ENCODE results near the gene ZFYVE28.

Gene ZFYVE28

GRCh38 chr4:2361366-2362265, 56.8 kb downstream of the ZFYVE28 start:
- no peak for DNase-seq (ENCODE audit: extremely low spot score)
- POLR2A ChIA-PET: no interaction called here
- CTCF ChIA-PET: interaction anchor here (1.1 kb wide), 1 partner anchor 58 kb away, joined by 3 read pairs; the partner anchor contains the start of gene CFAP99
- TF ChIP-seq CTCF (IDR thresholded peaks at IDR 0.05; ENCODE audit: control extremely low read depth, extremely low read depth, low read depth, missing control alignments): no peak

- no peak for DNase-seq (ENCODE audit: extremely low spot score)
- no peak for TF ChIP-seq CTCF (IDR thresholded peaks at IDR 0.05; ENCODE audit: control extremely low read depth, extremely low read depth, low read depth, missing control alignments)
- ChIA-PET POLR2A (no interaction called here), CTCF (interaction anchor here (1.1 kb wide), 1 partner anchor 59 kb away, joined by 3 read pairs; the partner anchor contains the start of gene CFAP99)
Measured at GRCh38 chr4:2360396-2360730, 58.1 kb downstream of the ZFYVE28 start.

- ChIA-PET CTCF (interaction anchor here (1.1 kb wide), 1 partner anchor 59 kb away, joined by 3 read pairs; the partner anchor contains the start of gene CFAP99), POLR2A (no interaction called here)
- no peak for DNase-seq (ENCODE audit: extremely low spot score)
- no peak for TF ChIP-seq CTCF (IDR thresholded peaks at IDR 0.05; ENCODE audit: control extremely low read depth, extremely low read depth, low read depth, missing control alignments)
Measured at GRCh38 chr4:2359591-2360395, 58.7 kb downstream of the ZFYVE28 start.

- ChIA-PET CTCF (no interaction called here), POLR2A (no interaction called here)
- no peak for DNase-seq (ENCODE audit: extremely low spot score)
- TF ChIP-seq CTCF (IDR thresholded peaks at IDR 0.05; ENCODE audit: control extremely low read depth, extremely low read depth, low read depth, missing control alignments): no peak
Measured at GRCh38 chr4:2357821-2358745, 60.4 kb downstream of the ZFYVE28 start.

- ChIA-PET CTCF (no interaction called here), POLR2A (no interaction called here)
- no peak for DNase-seq (ENCODE audit: extremely low spot score)
- no peak for TF ChIP-seq CTCF (IDR thresholded peaks at IDR 0.05; ENCODE audit: control extremely low read depth, extremely low read depth, low read depth, missing control alignments)
Measured at GRCh38 chr4:2356123-2357069, 62.0 kb downstream of the ZFYVE28 start.
